SK-N-SH treated with all-trans-retinoic acid at 6 μM for 48 hours (cell line): ENCODE data around the gene TNIK.

ENCODE experiments used
- ATAC-seq: fragments of 200-7000 bp; cut with Tn5 transposase; 3 replicates; pipeline ENCODE4 v1.9.1; 2020; ENCODE audit warnings: mild to moderate bottlenecking, moderate library complexity
- BACH2 ChIP-seq: fragments of 250-450 bp; sonication (Bioruptor Pico); IDR thresholded peaks from 2 replicates; pipeline ENCODE4 v1.9.0; 2021; ENCODE audit warnings: mild to moderate bottlenecking, borderline replicate concordance
- CREB5 ChIP-seq: fragments of 250-450 bp; sonication (Bioruptor Pico); IDR thresholded peaks from 2 replicates; pipeline ENCODE4 v1.5.1; 2020; ENCODE audit warnings: low read depth, mild to moderate bottlenecking, moderate library complexity
- CSRNP3 ChIP-seq: fragments of 250-450 bp; sonication (Bioruptor Pico); IDR thresholded peaks from 2 replicates; pipeline ENCODE4 v1.5.1; 2021; ENCODE audit warnings: mild to moderate bottlenecking, moderate library complexity
- ESRRG ChIP-seq: fragments of 250-450 bp; sonication (Bioruptor Pico); IDR thresholded peaks from 2 replicates; pipeline ENCODE4 v1.6.1; 2021; ENCODE audit warnings: mild to moderate bottlenecking
- GLIS3 ChIP-seq: fragments of 250-450 bp; sonication (Bioruptor Pico); IDR thresholded peaks from 2 replicates; pipeline ENCODE4 v1.5.0; 2020; ENCODE audit warnings: mild to moderate bottlenecking, moderate library complexity
- ISL1 ChIP-seq: fragments of 250-450 bp; sonication (Bioruptor Pico); IDR thresholded peaks from 2 replicates; pipeline ENCODE4 v2.1.2; 2022; ENCODE audit warnings: mild to moderate bottlenecking, moderate library complexity
- OSR1 ChIP-seq: fragments of 250-450 bp; sonication (Bioruptor Pico); IDR thresholded peaks from 2 replicates; pipeline ENCODE4 v1.8.0; 2022; ENCODE audit warnings: moderate library complexity, mild to moderate bottlenecking, inconsistent platforms
- POU6F1 ChIP-seq: fragments of 250-450 bp; sonication (Bioruptor Pico); IDR thresholded peaks from 2 replicates; pipeline ENCODE4 v1.8.0; 2021; ENCODE audit warnings: low read depth, mild to moderate bottlenecking, moderate library complexity, borderline replicate concordance
- PPARA ChIP-seq: fragments of 250-450 bp; sonication (Bioruptor Pico); IDR thresholded peaks from 2 replicates; pipeline ENCODE4 v1.5.0; 2020; ENCODE audit warnings: mild to moderate bottlenecking, borderline replicate concordance
- RARB ChIP-seq: fragments of 250-450 bp; sonication (Bioruptor Pico); IDR thresholded peaks from 2 replicates; pipeline ENCODE4 v1.8.0; 2021; ENCODE audit warnings: mild to moderate bottlenecking, moderate library complexity
- SNAI2 ChIP-seq: fragments of 250-450 bp; sonication (Bioruptor Pico); IDR thresholded peaks from 2 replicates; pipeline ENCODE4 v1.5.0; 2020; ENCODE audit warnings: mild to moderate bottlenecking, moderate library complexity
- TCF4 ChIP-seq: fragments of 250-450 bp; sonication (Bioruptor Pico); IDR thresholded peaks from 2 replicates; pipeline ENCODE4 v1.8.0; 2021; ENCODE audit warnings: mild to moderate bottlenecking, moderate library complexity, borderline replicate concordance
- TOX ChIP-seq: fragments of 250-450 bp; sonication (Bioruptor Pico); IDR thresholded peaks from 2 replicates; pipeline ENCODE4 v1.8.0; 2021; ENCODE audit warnings: mild to moderate bottlenecking, moderate library complexity, borderline replicate concordance
- ZFP30 ChIP-seq: fragments of 450-650 bp; formaldehyde crosslinking; IDR thresholded peaks from 2 replicates; pipeline ENCODE4 v1.5.0; 2022; ENCODE audit warnings: mild to moderate bottlenecking, moderate library complexity
- ZNF565 ChIP-seq: fragments of 450-650 bp; formaldehyde crosslinking; conservative IDR thresholded peaks from 2 replicates; pipeline ENCODE4 v1.5.0; 2020; ENCODE audit warnings: low read depth, mild to moderate bottlenecking, moderate library complexity
- TF ChIP-seq, protein P1 (sequence below): fragments of 250-450 bp; sonication (Bioruptor Pico); IDR thresholded peaks from 2 replicates; pipeline ENCODE4 v1.5.0; 2020; ENCODE audit warnings: mild to moderate bottlenecking, moderate library complexity
- TF ChIP-seq, protein P2 (sequence below): fragments of 250-450 bp; sonication (Bioruptor Pico); IDR thresholded peaks from 2 replicates; pipeline ENCODE4 v1.8.0; 2020; ENCODE audit warnings: mild to moderate bottlenecking, moderate library complexity, borderline replicate concordance

Gene TNIK

DNA sequence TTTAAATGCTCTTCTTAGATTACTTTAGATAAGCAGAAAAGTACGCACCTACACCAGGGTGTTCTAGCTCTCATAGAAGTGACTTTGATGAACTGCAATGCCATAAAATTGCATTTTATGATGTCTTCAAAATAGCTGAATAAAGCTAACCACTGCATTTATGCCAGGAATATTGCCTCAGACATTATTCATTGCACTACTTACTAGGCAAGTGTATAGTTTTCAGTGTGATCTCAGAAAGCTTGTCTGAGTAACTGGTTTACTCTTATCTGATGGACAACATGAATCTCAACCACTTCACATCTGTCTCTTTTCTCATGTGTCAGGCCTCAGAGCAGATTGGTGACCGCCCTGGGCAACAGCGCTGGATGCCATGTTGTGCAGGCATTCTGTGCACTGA is 314.4 kb downstream of the TNIK start:
- TF ChIP-seq, protein P1, sequence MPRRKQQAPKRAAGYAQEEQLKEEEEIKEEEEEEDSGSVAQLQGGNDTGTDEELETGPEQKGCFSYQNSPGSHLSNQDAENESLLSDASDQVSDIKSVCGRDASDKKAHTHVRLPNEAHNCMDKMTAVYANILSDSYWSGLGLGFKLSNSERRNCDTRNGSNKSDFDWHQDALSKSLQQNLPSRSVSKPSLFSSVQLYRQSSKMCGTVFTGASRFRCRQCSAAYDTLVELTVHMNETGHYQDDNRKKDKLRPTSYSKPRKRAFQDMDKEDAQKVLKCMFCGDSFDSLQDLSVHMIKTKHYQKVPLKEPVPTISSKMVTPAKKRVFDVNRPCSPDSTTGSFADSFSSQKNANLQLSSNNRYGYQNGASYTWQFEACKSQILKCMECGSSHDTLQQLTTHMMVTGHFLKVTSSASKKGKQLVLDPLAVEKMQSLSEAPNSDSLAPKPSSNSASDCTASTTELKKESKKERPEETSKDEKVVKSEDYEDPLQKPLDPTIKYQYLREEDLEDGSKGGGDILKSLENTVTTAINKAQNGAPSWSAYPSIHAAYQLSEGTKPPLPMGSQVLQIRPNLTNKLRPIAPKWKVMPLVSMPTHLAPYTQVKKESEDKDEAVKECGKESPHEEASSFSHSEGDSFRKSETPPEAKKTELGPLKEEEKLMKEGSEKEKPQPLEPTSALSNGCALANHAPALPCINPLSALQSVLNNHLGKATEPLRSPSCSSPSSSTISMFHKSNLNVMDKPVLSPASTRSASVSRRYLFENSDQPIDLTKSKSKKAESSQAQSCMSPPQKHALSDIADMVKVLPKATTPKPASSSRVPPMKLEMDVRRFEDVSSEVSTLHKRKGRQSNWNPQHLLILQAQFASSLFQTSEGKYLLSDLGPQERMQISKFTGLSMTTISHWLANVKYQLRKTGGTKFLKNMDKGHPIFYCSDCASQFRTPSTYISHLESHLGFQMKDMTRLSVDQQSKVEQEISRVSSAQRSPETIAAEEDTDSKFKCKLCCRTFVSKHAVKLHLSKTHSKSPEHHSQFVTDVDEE (CRISPR knock-in tag): no peak
- no peak for TF ChIP-seq BACH2
- TF ChIP-seq RARB (CRISPR knock-in tag): no peak
- TF ChIP-seq ISL1 (CRISPR knock-in tag): peak; percentile 34; the same call in 1 of the 2 replicates
- TF ChIP-seq GLIS3 (CRISPR knock-in tag): no peak
- no peak for TF ChIP-seq PPARA (CRISPR knock-in tag)
- no peak for TF ChIP-seq CSRNP3 (CRISPR knock-in tag)
- no peak for TF ChIP-seq TOX
- no peak for ATAC-seq

DNA sequence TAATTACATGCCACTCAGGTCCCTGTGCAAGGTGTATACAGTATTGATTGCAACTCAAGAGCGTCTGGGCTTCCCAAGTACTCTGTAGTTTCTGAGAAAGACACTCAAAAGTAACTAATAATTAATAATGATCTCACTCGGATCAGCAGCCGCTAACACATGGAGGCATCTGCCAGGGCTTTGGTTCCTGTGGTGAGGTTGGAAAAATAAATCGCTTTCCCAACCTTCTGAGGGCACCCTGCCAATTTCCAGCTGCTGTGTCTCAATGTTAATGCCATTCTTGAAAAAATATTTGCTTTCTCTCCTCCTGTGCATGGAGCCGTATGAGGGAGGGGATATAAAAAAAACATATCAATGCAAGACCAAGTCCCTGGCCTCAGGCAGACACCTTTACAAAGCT is 317.2 kb downstream of the TNIK start:
- no peak for ATAC-seq
- TF ChIP-seq GLIS3 (CRISPR knock-in tag) (no peak), TOX (no peak), PPARA (CRISPR knock-in tag) (no peak), TCF4 (CRISPR knock-in tag) (no peak), ZFP30 (CRISPR knock-in tag) (no peak), OSR1 (CRISPR knock-in tag) (no peak), ISL1 (CRISPR knock-in tag) (no peak), BACH2 (no peak), POU6F1 (CRISPR knock-in tag) (no peak), ESRRG (CRISPR knock-in tag) (no peak), SNAI2 (CRISPR knock-in tag) (no peak), ZNF565 (CRISPR knock-in tag) (no peak)
- TF ChIP-seq, protein P2, sequence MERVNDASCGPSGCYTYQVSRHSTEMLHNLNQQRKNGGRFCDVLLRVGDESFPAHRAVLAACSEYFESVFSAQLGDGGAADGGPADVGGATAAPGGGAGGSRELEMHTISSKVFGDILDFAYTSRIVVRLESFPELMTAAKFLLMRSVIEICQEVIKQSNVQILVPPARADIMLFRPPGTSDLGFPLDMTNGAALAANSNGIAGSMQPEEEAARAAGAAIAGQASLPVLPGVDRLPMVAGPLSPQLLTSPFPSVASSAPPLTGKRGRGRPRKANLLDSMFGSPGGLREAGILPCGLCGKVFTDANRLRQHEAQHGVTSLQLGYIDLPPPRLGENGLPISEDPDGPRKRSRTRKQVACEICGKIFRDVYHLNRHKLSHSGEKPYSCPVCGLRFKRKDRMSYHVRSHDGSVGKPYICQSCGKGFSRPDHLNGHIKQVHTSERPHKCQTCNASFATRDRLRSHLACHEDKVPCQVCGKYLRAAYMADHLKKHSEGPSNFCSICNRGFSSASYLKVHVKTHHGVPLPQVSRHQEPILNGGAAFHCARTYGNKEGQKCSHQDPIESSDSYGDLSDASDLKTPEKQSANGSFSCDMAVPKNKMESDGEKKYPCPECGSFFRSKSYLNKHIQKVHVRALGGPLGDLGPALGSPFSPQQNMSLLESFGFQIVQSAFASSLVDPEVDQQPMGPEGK: no peak

GRCh38 chr3:171140246-171140645 is 320.0 kb downstream of the TNIK start:
- ATAC-seq: no peak
- TF ChIP-seq SNAI2 (CRISPR knock-in tag) (no peak), CREB5 (no peak), GLIS3 (CRISPR knock-in tag) (no peak), PPARA (CRISPR knock-in tag) (no peak), RARB (CRISPR knock-in tag) (no peak)
- TF ChIP-seq, protein P1 (CRISPR knock-in tag): no peak
- TF ChIP-seq, protein P2: no peak
